Activated naive CD4-positive, alpha-beta T cell treated with anti-CD3 and anti-CD28 coated beads, Interleukin-2, amount 50 U/mL, for 16 hours (primary cell): Measurements from ENCODE around the gene GRB10.
A peak's percentile ranks its signal among the peaks of the same experiment; 100 is the strongest.
"Not testable (repeated sequence)": the region's sequence is repeated elsewhere in the genome, so short reads cannot be mapped to it uniquely, and the experiment has no call there.

Experiments used
- DNase-seq: peaks from one replicate; pipeline ENCODE4 v3.0.0-alpha.2; 2020

The GRB10 gene

GRCh38 chr7:50743016-50743415 lies 39.7 kb downstream of the GRB10 start:
- DNase-seq: no peak

- no peak for DNase-seq
Observed at GRCh38 chr7:50742401-50742800, 40.3 kb downstream of the GRB10 start.

- peak; percentile 31 for DNase-seq
Observed at GRCh38 chr7:50739744-50740435, 42.8 kb downstream of the GRB10 start.

- DNase-seq: no peak
Observed at GRCh38 chr7:50738932-50739331, 43.8 kb downstream of the GRB10 start.

GRCh38 chr7:50735836-50736235 lies 46.9 kb downstream of the GRB10 start:
- not testable (repeated sequence) for DNase-seq

GRCh38 chr7:50735333-50735732 lies 47.4 kb downstream of the GRB10 start:
- no peak for DNase-seq

- DNase-seq: no peak
Observed at GRCh38 chr7:50734246-50734645, 48.5 kb downstream of the GRB10 start.

- DNase-seq: no peak
Observed at GRCh38 chr7:50733552-50733951, 49.1 kb downstream of the GRB10 start.

- DNase-seq: no peak
Observed at GRCh38 chr7:50731703-50732582, 50.8 kb downstream of the GRB10 start.

GRCh38 chr7:50730446-50731400 lies 52.0 kb downstream of the GRB10 start:
- DNase-seq: no peak

- no peak for DNase-seq
Observed at GRCh38 chr7:50729962-50730361, 52.7 kb downstream of the GRB10 start.

GRCh38 chr7:50728184-50728583 lies 54.5 kb downstream of the GRB10 start:
- DNase-seq: no peak

GRCh38 chr7:50727711-50728110 lies 55.0 kb downstream of the GRB10 start:
- DNase-seq: no peak

GRCh38 chr7:50727072-50727471 lies 55.6 kb downstream of the GRB10 start:
- no peak for DNase-seq

- DNase-seq: no peak
Observed at GRCh38 chr7:50725774-50726173, 56.9 kb downstream of the GRB10 start.

- no peak for DNase-seq
Observed at GRCh38 chr7:50724526-50725520, 57.9 kb downstream of the GRB10 start.

- no peak for DNase-seq
Observed at GRCh38 chr7:50723888-50724287, 58.8 kb downstream of the GRB10 start.

GRCh38 chr7:50723173-50723572 lies 59.5 kb downstream of the GRB10 start:
- no peak for DNase-seq

- DNase-seq: no peak
Observed at GRCh38 chr7:50721661-50722259, 60.9 kb downstream of the GRB10 start.

GRCh38 chr7:50721160-50721559 lies 61.5 kb downstream of the GRB10 start:
- no peak for DNase-seq

GRCh38 chr7:50720295-50720694 lies 62.4 kb downstream of the GRB10 start:
- DNase-seq: no peak
